MCF 10A (cell line): ENCODE measurements around the gene CTPS2. TPM values are rescaled to one million over a fixed set of nuclear protein-coding genes. Genes with fewer than 3 reads are reported as not detected.
"Not testable (repeated sequence)": the region's sequence is repeated elsewhere in the genome, so short reads cannot be mapped to it uniquely, and the experiment has no call there.

ENCODE experiments used
- BruUV-seq: library from RNA; stranded (reverse); fragments of 400-500 nt; replicated peaks from 2 replicates; lab custom pipeline; 2021; lab: Mats Ljungman, UMichigan
- CTCF ChIA-PET: fragments of 300-600 bp; sonication (Branson Sonifier 250); formaldehyde crosslinking; extraction: SDS; loops from one replicate; lab custom pipeline; 2021; ENCODE audit warnings: antibody characterized with exemption, inconsistent platforms; lab: Yijun Ruan, JAX
- POLR2A ChIA-PET: fragments of 300-600, 350-650 bp; sonication (Branson Sonifier 250); formaldehyde crosslinking; extraction: SDS; loops from one replicate; lab custom pipeline; 2020; ENCODE audit warnings: antibody characterized with exemption, inconsistent platforms; lab: Yijun Ruan, JAX
- DNase-seq: peaks from one replicate; pipeline ENCODE4 v3.0.0-alpha.2; 2018; ENCODE audit not compliant: unreplicated experiment
- H3K27ac Mint-ChIP-seq: one replicate; pipeline ENCODE4 v1.8.0; 2022; ENCODE audit warnings: mild to moderate bottlenecking, low read depth, mixed read lengths; ENCODE audit not compliant: unreplicated experiment
- H3K27me3 Mint-ChIP-seq: one replicate; pipeline ENCODE4 v1.8.0; 2022; ENCODE audit warnings: mixed read lengths; ENCODE audit not compliant: insufficient read depth, unreplicated experiment
- H3K36me3 Mint-ChIP-seq: one replicate; pipeline ENCODE4 v1.8.0; 2022; ENCODE audit warnings: mild to moderate bottlenecking, moderate library complexity, mixed read lengths; ENCODE audit not compliant: insufficient read depth, unreplicated experiment
- H3K4me1 Mint-ChIP-seq: one replicate; pipeline ENCODE4 v1.8.0; 2022; ENCODE audit warnings: mixed read lengths; ENCODE audit not compliant: insufficient read depth, unreplicated experiment
- H3K4me3 Mint-ChIP-seq: one replicate; pipeline ENCODE4 v1.8.0; 2022; ENCODE audit warnings: mild to moderate bottlenecking, moderate library complexity, mixed read lengths; ENCODE audit not compliant: unreplicated experiment
- H3K9me3 Mint-ChIP-seq: one replicate; pipeline ENCODE4 v1.8.0; 2022; ENCODE audit warnings: mixed read lengths; ENCODE audit not compliant: unreplicated experiment
- CTCF ChIP-seq: fragments of 200-600 bp; IDR thresholded peaks from one replicate; pipeline ENCODE4 v1.8.0; 2022; ENCODE audit warnings: antibody characterized with exemption, mild to moderate bottlenecking; ENCODE audit not compliant: unreplicated experiment
- intact Hi-C: fragments of 100-400 bp; cut with micrococcal nuclease; formaldehyde crosslinking; loops from 2 replicates; pipeline ENCODE4 v1.14.1; 2022
- total RNA-seq: library from RNA; stranded (reverse); gene quantifications from 2 replicates; pipeline ENCODE4 v1.2.3, GENCODE V29; 2022

Gene CTPS2
- total RNA-seq, 1 experiment from 2014 or later: 5.3 TPM

GRCh38 chrX:16635040-16635439 lies 77.4 kb downstream of the CTPS2 start:
- Mint-ChIP-seq H3K27ac (no peak overlapping the region), H3K9me3 (no peaks in the 10 kb centered on the region), H3K4me3 (no peak overlapping the region), H3K27me3 (peaks cover 33% of the 10 kb centered on the region), H3K4me1 (no peaks in the 10 kb centered on the region), H3K36me3 (peaks cover 6% of the 10 kb centered on the region)
- DNase-seq: no peak
- intact Hi-C loops: no loop called here
- TF ChIP-seq CTCF: no peak
- POLR2A ChIA-PET: no interaction called here
- BruUV-seq: no TSS peak
- CTCF ChIA-PET: no interaction called here

GRCh38 chrX:16633754-16634153 lies 78.7 kb downstream of the CTPS2 start:
- POLR2A ChIA-PET: no interaction called here
- H3K4me3 Mint-ChIP-seq: no peak overlapping the region
- H3K36me3 Mint-ChIP-seq: peaks cover 6% of the 10 kb centered on the region
- H3K27ac Mint-ChIP-seq: no peak overlapping the region
- CTCF ChIA-PET: no interaction called here
- H3K27me3 Mint-ChIP-seq: peaks cover 33% of the 10 kb centered on the region
- DNase-seq: no peak
- H3K9me3 Mint-ChIP-seq: no peaks in the 10 kb centered on the region
- H3K4me1 Mint-ChIP-seq: no peaks in the 10 kb centered on the region
- intact Hi-C loops: no loop called here
- no peak for TF ChIP-seq CTCF
- BruUV-seq: no TSS peak

GRCh38 chrX:16629909-16630308 lies 82.6 kb downstream of the CTPS2 start:
- CTCF ChIA-PET: interaction anchor here (0.7 kb wide), 1 partner anchor 197 kb away, joined by 4 read pairs; no protein-coding TSS in a partner anchor
- DNase-seq: no peak
- intact Hi-C loops: no loop called here
- TF ChIP-seq CTCF: no peak
- H3K27ac Mint-ChIP-seq: no peak overlapping the region
- BruUV-seq: no TSS peak
- H3K27me3 Mint-ChIP-seq: peaks cover 56% of the 10 kb centered on the region
- no peaks in the 10 kb centered on the region for H3K9me3 Mint-ChIP-seq
- H3K4me3 Mint-ChIP-seq: no peak overlapping the region
- H3K36me3 Mint-ChIP-seq: no peaks in the 10 kb centered on the region
- POLR2A ChIA-PET: no interaction called here
- no peaks in the 10 kb centered on the region for H3K4me1 Mint-ChIP-seq

- no peaks in the 10 kb centered on the region for H3K4me1 Mint-ChIP-seq
- H3K27me3 Mint-ChIP-seq: peaks cover 57% of the 10 kb centered on the region
- intact Hi-C loops: no loop called here
- H3K36me3 Mint-ChIP-seq: no peaks in the 10 kb centered on the region
- CTCF ChIA-PET: interaction anchor here (0.7 kb wide), 1 partner anchor 196 kb away, joined by 4 read pairs; no protein-coding TSS in a partner anchor
- H3K9me3 Mint-ChIP-seq: no peaks in the 10 kb centered on the region
- POLR2A ChIA-PET: no interaction called here
- no peak for TF ChIP-seq CTCF
- no peak overlapping the region for H3K4me3 Mint-ChIP-seq
- DNase-seq: no peak
- no TSS peak for BruUV-seq
- H3K27ac Mint-ChIP-seq: no peak overlapping the region
Measured at GRCh38 chrX:16628946-16629595, 83.4 kb downstream of the CTPS2 start.

- intact Hi-C loops, POLR2A ChIA-PET, CTCF ChIA-PET, H3K27ac Mint-ChIP-seq, BruUV-seq, H3K4me3 Mint-ChIP-seq, H3K9me3 Mint-ChIP-seq, H3K36me3 Mint-ChIP-seq, H3K4me1 Mint-ChIP-seq: not testable (repeated sequence)
- peak; percentile 12 for DNase-seq
- peaks cover 60% of the 10 kb centered on the region for H3K27me3 Mint-ChIP-seq
Measured at GRCh38 chrX:16628511-16628910, 84.0 kb downstream of the CTPS2 start.
